Endothelial cell of umbilical vein (primary cell): ENCODE measurements around the gene ICAM3. TPM values are rescaled to one million over a fixed set of nuclear protein-coding genes. Genes with fewer than 3 reads are reported as not detected.
A peak's percentile ranks its signal among the peaks of the same experiment; 100 is the strongest.

Experiments used
- BruUV-seq: library from RNA; stranded (reverse); fragments of 400-500 nt; replicated peaks from 2 replicates; lab custom pipeline; 2021; lab: Mats Ljungman, UMichigan
- CTCF ChIA-PET: fragments of 300-600, 350-600 bp; sonication (Branson Sonifier 250); formaldehyde crosslinking; loops from one replicate; lab custom pipeline; 2021; ENCODE audit warnings: antibody characterized with exemption, inconsistent platforms; lab: Charles Lee
- POLR2A ChIA-PET: fragments of 300-600, 350-600 bp; sonication (Branson Sonifier 250); formaldehyde crosslinking; loops from one replicate; lab custom pipeline; 2021; ENCODE audit warnings: antibody characterized with exemption, inconsistent platforms; lab: Charles Lee
- DNase-seq: peaks from one replicate; pipeline ENCODE4 v3.0.0-alpha.2; 2011; ENCODE audit warnings: low read depth, low spot score
- FAIRE-seq: peaks from 2 replicates; lab custom pipeline; 2011; peaks lifted over from hg19 to GRCh38; lab: Jason Lieb, UNC
- H2AFZ ChIP-seq: 2 replicates; pipeline ENCODE4 v1.6.0; 2012; ENCODE audit warnings: low read depth, low read length, control low read depth, inconsistent platforms
- H3K27ac ChIP-seq: 2 replicates; pipeline ENCODE4 v1.5.1; 2011; ENCODE audit warnings: low read depth, mild to moderate bottlenecking, control low read depth, low read length, moderate library complexity; ENCODE audit not compliant: insufficient read depth
- H3K27me3 ChIP-seq, 2 experiments: 2 replicates each; pipeline versions ENCODE4 v1.6.0 to v1.6.1; 2011; ENCODE audit warnings: low read length in 2 of 2, mixed read lengths in 1 of 2; ENCODE audit not compliant: control insufficient read depth in 2 of 2, insufficient read depth in 2 of 2
- H3K36me3 ChIP-seq, 2 experiments: 2 replicates in 1 of 2; 3 replicates in 1 of 2; pipeline ENCODE4 v1.5.1; 2011; ENCODE audit warnings: low read length in 2 of 2, mild to moderate bottlenecking in 1 of 2, moderate library complexity in 1 of 2; ENCODE audit not compliant: control insufficient read depth in 2 of 2, insufficient read depth in 2 of 2; ENCODE audit errors: extremely low read depth in 1 of 2
- H3K4me1 ChIP-seq: 3 replicates; pipeline ENCODE4 v1.5.1; 2011; ENCODE audit warnings: mild to moderate bottlenecking, low read length; ENCODE audit not compliant: control insufficient read depth, insufficient read depth; ENCODE audit errors: extremely low read depth
- H3K4me2 ChIP-seq: 2 replicates; pipeline ENCODE4 v1.6.1; 2011; ENCODE audit warnings: low read length, control low read depth, mixed read lengths; ENCODE audit not compliant: insufficient read depth
- H3K4me3 ChIP-seq, 3 experiments: fragments of 200-600 bp in 1 of 3; sonication (generic), shearing (Covaris generic) in 1 of 3; replicated peaks in 1 of 3; 2 replicates each; pipeline ENCODE4 v1.5.1; 2011 to 2016; ENCODE audit warnings: control low read depth in 3 of 3, low read length in 3 of 3, mild to moderate bottlenecking in 2 of 3, inconsistent platforms in 1 of 3, low read depth in 1 of 3, moderate library complexity in 1 of 3; ENCODE audit not compliant: insufficient read depth in 1 of 3
- H3K79me2 ChIP-seq: 2 replicates; pipeline ENCODE4 v1.6.0; 2012; ENCODE audit warnings: low read length, inconsistent platforms; ENCODE audit not compliant: control insufficient read depth, insufficient read depth
- H3K9ac ChIP-seq: replicated peaks from 2 replicates; pipeline ENCODE3; 2011; ENCODE audit warnings: low read length, control low read depth; ENCODE audit not compliant: insufficient read depth; ENCODE audit errors: extremely low read depth
- H3K9me1 ChIP-seq: replicated peaks from 3 replicates; pipeline ENCODE4 v1.6.0; 2011; ENCODE audit warnings: mild to moderate bottlenecking, low read length; ENCODE audit not compliant: control insufficient read depth, insufficient read depth; ENCODE audit errors: extremely low read depth
- H3K9me3 ChIP-seq: replicated peaks from 2 replicates; pipeline ENCODE4 v1.5.1; 2012; ENCODE audit warnings: low read length, inconsistent platforms; ENCODE audit not compliant: control insufficient read depth, insufficient read depth
- H4K20me1 ChIP-seq: replicated peaks from 2 replicates; pipeline ENCODE3; 2011; ENCODE audit warnings: mild to moderate bottlenecking, low read length; ENCODE audit not compliant: control insufficient read depth, insufficient read depth; ENCODE audit errors: extremely low read depth
- CTCF ChIP-seq, 2 donors: IDR thresholded peaks; 1 replicate in 1 of 2; 2 replicates in 1 of 2; pipeline ENCODE4 v1.5.1; 2011; ENCODE audit warnings: low read length in 2 of 2, mild to moderate bottlenecking in 2 of 2, moderate library complexity in 2 of 2, control low read depth in 1 of 2, inconsistent platforms in 1 of 2, low read depth in 1 of 2; ENCODE audit not compliant: insufficient read depth in 1 of 2; ENCODE audit errors: extremely low read depth in 1 of 2
- EZH2 ChIP-seq: IDR thresholded peaks from 2 replicates; pipeline ENCODE4 v1.6.1; 2012; ENCODE audit warnings: borderline replicate concordance, low read depth, mild to moderate bottlenecking, moderate library complexity, low read length, inconsistent platforms; ENCODE audit not compliant: severe bottlenecking
- FOS ChIP-seq: IDR thresholded peaks from 2 replicates; pipeline ENCODE4 v1.6.1; 2011; ENCODE audit warnings: mild to moderate bottlenecking, low read length, moderate library complexity, borderline replicate concordance; ENCODE audit not compliant: insufficient read depth
- GATA2 ChIP-seq: IDR thresholded peaks from 2 replicates; pipeline ENCODE4 v1.7.0; 2011; ENCODE audit warnings: low read depth, mild to moderate bottlenecking, moderate library complexity, mixed read lengths, low read length; ENCODE audit not compliant: insufficient read length, insufficient read depth
- JUN ChIP-seq: IDR thresholded peaks from 2 replicates; pipeline ENCODE4 v1.6.1; 2011; ENCODE audit warnings: borderline replicate concordance, low read depth; ENCODE audit not compliant: insufficient read length, insufficient read depth
- MYC ChIP-seq: IDR thresholded peaks from one replicate; pipeline ENCODE4 v1.6.1; 2011; ENCODE audit warnings: mild to moderate bottlenecking, low read depth, low read length
- POLR2A ChIP-seq: IDR thresholded peaks from 2 replicates; pipeline ENCODE4 v1.6.1; 2012; ENCODE audit warnings: low read depth, mild to moderate bottlenecking, control low read depth, low read length
- POLR2AphosphoS5 ChIP-seq: IDR thresholded peaks from 2 replicates; pipeline ENCODE4 v1.6.1; 2012; ENCODE audit warnings: low read depth, mild to moderate bottlenecking, control low read depth, low read length, moderate library complexity; ENCODE audit not compliant: insufficient read depth
- dilution Hi-C: fragments of 300-500 bp; cut with MboI; formaldehyde crosslinking; loops from one replicate; pipeline ENCODE4 v1.15.0; 2019; ENCODE audit warnings: low sequenced_read_pairs; ENCODE audit not compliant: extremely low pct_ligation_motif_present
- intact Hi-C: fragments of 100-400 bp; cut with micrococcal nuclease; formaldehyde crosslinking; loops from one replicate; pipeline ENCODE4 v1.10.0; 2022
- polyA plus RNA-seq, 4 experiments: library from polyadenylated mRNA; depleted of rRNA in 3 of 4; stranded (reverse) in 3 of 4; unstranded in 1 of 4; fragments of >200 nt; gene quantifications; 2 replicates each; pipeline versions ENCODE4 v1.2.1 to v1.2.3, GENCODE V29; 2011 to 2012; ENCODE audit warnings: missing spikeins in 1 of 4
- total RNA-seq: library from RNA; stranded (reverse); gene quantifications from 2 replicates; pipeline ENCODE4 v1.2.3, GENCODE V29; 2021
- TF ChIP-seq, protein P1 (sequence below): IDR thresholded peaks from 2 replicates; pipeline ENCODE4 v1.6.1; 2011; ENCODE audit not compliant: insufficient read depth, insufficient read length

ICAM3 gene
- total and polyA plus RNA-seq, 2 donors (not counting 3 experiments of a cell fraction or from before 2014, with no cell fraction given) = 6.7 to 11.6 TPM

DNA sequence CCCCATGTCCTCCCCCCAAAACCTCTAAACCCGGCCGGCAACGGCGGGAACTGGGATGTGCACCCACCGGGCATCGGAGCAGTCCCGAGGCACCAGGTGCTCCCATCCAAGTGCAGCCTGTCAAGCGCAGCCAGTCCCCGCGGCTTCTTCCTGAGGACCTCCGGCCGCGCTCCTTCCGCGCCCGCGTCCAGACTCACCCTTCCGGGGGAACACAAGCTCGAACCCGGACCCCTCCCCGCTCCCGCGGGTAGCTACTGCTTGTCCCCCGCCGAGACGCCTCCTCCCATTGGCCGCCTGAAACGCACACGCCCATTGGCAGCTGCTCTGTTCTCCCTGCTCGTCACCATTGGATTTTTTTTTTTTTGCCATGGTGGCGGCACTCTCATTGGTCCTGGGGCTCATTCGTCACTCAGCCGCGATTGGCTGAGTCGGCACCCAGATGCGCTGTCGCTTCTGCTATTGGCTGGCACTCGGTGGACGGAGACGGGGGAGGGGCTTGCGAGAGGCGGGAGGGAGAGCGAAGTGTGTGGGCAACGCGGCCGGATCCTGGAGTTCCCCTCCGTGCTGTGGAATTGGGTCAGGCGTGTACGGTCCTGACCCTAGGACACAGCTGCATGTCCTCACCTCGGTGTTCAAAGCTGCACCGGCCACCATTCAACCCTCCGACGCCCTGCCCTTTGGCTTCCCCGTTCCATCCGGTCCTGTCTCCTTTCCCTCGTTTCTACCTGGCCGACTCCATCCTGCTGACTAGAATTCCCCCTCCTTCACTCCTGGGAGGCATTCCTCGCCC, 41.1 kb upstream of the ICAM3 start, which contains the start of gene TYK2:
TYK2 (minus strand) TSS at position 260 of the 790 bp plus-strand sequence. CDS start 2,166 bp downstream, outside the sequence.
- FAIRE-seq = peak; percentile 99
- H3K79me2 ChIP-seq = peaks cover 7% of the 10 kb centered on the region
- H3K4me1 ChIP-seq = peaks cover 12% of the 10 kb centered on the region
- no peak for TF ChIP-seq GATA2
- peak; percentile 90 for TF ChIP-seq POLR2A
- TF ChIP-seq EZH2 = no peak
- TF ChIP-seq, protein P1, sequence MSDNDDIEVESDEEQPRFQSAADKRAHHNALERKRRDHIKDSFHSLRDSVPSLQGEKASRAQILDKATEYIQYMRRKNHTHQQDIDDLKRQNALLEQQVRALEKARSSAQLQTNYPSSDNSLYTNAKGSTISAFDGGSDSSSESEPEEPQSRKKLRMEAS = no peak
- no peak for TF ChIP-seq JUN
- TF ChIP-seq POLR2AphosphoS5 = peak; percentile 84
- no peak for TF ChIP-seq FOS
- peak; percentile 69 for TF ChIP-seq MYC
- TF ChIP-seq CTCF (IDR thresholded peaks at IDR 0.05; ENCODE audit: extremely low read depth in 1 of 2, insufficient read depth in 1 of 2, low read depth in 1 of 2, low read length in 2 of 2) = no peak
- BruUV-seq = no TSS peak
- peak within 1 kb of the TSS; percentile 93 for H3K4me2 ChIP-seq
- H3K9me3 ChIP-seq = no peaks in the 10 kb centered on the region
- peak within 1 kb of the TSS; percentile 70 for H3K9ac ChIP-seq
- no peaks in the 10 kb centered on the region for H3K9me1 ChIP-seq
- H3K4me3 ChIP-seq = peak within 1 kb of the TSS; percentile 78 to 96 (median 89)
- peak within 1 kb of the TSS; percentile 88 for H2AFZ ChIP-seq
- H3K36me3 ChIP-seq = peaks cover 0 to 6% of the 10 kb centered on the region in 2 experiments
- no peaks in the 10 kb centered on the region for H3K27me3 ChIP-seq
- dilution Hi-C loops = no loop called here
- no peaks in the 10 kb centered on the region for H4K20me1 ChIP-seq
- peak within 1 kb of the TSS; percentile 10 for H3K27ac ChIP-seq
- intact Hi-C loops = loop anchor here (1.0 to 10.0 kb wide), 4 partner anchors 46 to 258 kb away; partner anchors contain the start of gene DNMT1
- ChIA-PET CTCF (interaction anchor here (0.6 to 4.7 kb wide), 7 partner anchors 8 to 121 kb away, joined by 3 to 35 read pairs (median 16); partner anchors contain the start of gene ICAM1), POLR2A (interaction anchor here (0.7 to 1.3 kb wide), 3 partner anchors 46 to 54 kb away, joined by 3 to 4 read pairs (median 3); partner anchors contain the start of gene RAVER1)
- DNase-seq = peak; percentile 99
